DOHH2 (cell line): Measurements from ENCODE around the gene PCCA.

Experiments used
- H3F3A ChIP-seq: fragments of 200-600 bp; sonication (generic), shearing (Covaris generic); 2 replicates; pipeline ENCODE4 v1.6.0; 2016; ENCODE audit warnings: antibody characterized with exemption, mild to moderate bottlenecking; ENCODE audit not compliant: control insufficient read depth, insufficient read depth
- H3K27ac ChIP-seq: fragments of 200-600 bp; sonication (generic); 2 replicates; pipeline ENCODE4 v1.5.1; 2014; ENCODE audit warnings: low read depth, mild to moderate bottlenecking, low read length, moderate library complexity
- H3K27me3 ChIP-seq: fragments of 200-600 bp; sonication (generic); 2 replicates; pipeline ENCODE4 v1.6.1; 2014; ENCODE audit warnings: mild to moderate bottlenecking, low read length, mixed read lengths; ENCODE audit not compliant: control insufficient read depth
- H3K36me3 ChIP-seq: fragments of 200-600 bp; sonication (generic); 2 replicates; pipeline ENCODE4 v1.6.1; 2014; ENCODE audit warnings: mild to moderate bottlenecking, low read length, moderate library complexity, mixed read lengths; ENCODE audit not compliant: control insufficient read depth
- H3K4me1 ChIP-seq: fragments of 200-600 bp; sonication (generic); 2 replicates; pipeline ENCODE4 v1.6.1; 2014; ENCODE audit warnings: mild to moderate bottlenecking, low read length, mixed read lengths; ENCODE audit not compliant: control insufficient read depth
- H3K4me2 ChIP-seq: fragments of 200-600 bp; sonication (generic); 2 replicates; pipeline ENCODE4 v1.6.0; 2014; ENCODE audit warnings: mild to moderate bottlenecking, low read length, moderate library complexity
- H3K4me3 ChIP-seq: fragments of 200-600 bp; sonication (generic); 2 replicates; pipeline ENCODE4 v1.5.1; 2014; ENCODE audit warnings: mild to moderate bottlenecking, low read length, mixed read lengths
- H3K79me2 ChIP-seq: fragments of 200-600 bp; sonication (generic); 2 replicates; pipeline ENCODE4 v1.6.1; 2014; ENCODE audit warnings: mild to moderate bottlenecking, low read length, mixed read lengths; ENCODE audit not compliant: control insufficient read depth
- H3K9me2 ChIP-seq: fragments of 200-600 bp; sonication (generic); replicated peaks from 2 replicates; pipeline ENCODE4 v1.6.1; 2014; ENCODE audit warnings: mild to moderate bottlenecking, low read length, mixed read lengths; ENCODE audit not compliant: control insufficient read depth
- H3K9me3 ChIP-seq: fragments of 200-600 bp; sonication (generic); 2 replicates; pipeline ENCODE4 v1.6.1; 2014; ENCODE audit warnings: antibody characterized with exemption, low read length, mixed read lengths; ENCODE audit not compliant: control insufficient read depth, insufficient read depth
- H4K20me1 ChIP-seq: fragments of 200-600 bp; sonication (generic); 2 replicates; pipeline ENCODE4 v1.6.0; 2014; ENCODE audit warnings: low read depth, mild to moderate bottlenecking, antibody characterized with exemption, low read length, moderate library complexity; ENCODE audit not compliant: control insufficient read depth, insufficient read depth
- EZH2phosphoT487 ChIP-seq: fragments of 200-600 bp; sonication (generic); IDR thresholded peaks from 2 replicates; pipeline ENCODE4 v1.6.1; 2017; ENCODE audit warnings: borderline replicate concordance, mild to moderate bottlenecking, antibody characterized with exemption, low read length, moderate library complexity, mixed read lengths
- TF ChIP-seq, protein P1 (sequence below): fragments of 200-600 bp; sonication (generic); IDR thresholded peaks from one replicate; pipeline ENCODE4 v1.5.1; 2014; ENCODE audit warnings: antibody characterized with exemption, mild to moderate bottlenecking, low read depth, low read length; ENCODE audit not compliant: poor library complexity, severe bottlenecking

Gene PCCA

GRCh38 chr13:100536643-100537180 lies 447.8 kb downstream of the PCCA start:
- TF ChIP-seq EZH2phosphoT487: no peak
- TF ChIP-seq, protein P1, sequence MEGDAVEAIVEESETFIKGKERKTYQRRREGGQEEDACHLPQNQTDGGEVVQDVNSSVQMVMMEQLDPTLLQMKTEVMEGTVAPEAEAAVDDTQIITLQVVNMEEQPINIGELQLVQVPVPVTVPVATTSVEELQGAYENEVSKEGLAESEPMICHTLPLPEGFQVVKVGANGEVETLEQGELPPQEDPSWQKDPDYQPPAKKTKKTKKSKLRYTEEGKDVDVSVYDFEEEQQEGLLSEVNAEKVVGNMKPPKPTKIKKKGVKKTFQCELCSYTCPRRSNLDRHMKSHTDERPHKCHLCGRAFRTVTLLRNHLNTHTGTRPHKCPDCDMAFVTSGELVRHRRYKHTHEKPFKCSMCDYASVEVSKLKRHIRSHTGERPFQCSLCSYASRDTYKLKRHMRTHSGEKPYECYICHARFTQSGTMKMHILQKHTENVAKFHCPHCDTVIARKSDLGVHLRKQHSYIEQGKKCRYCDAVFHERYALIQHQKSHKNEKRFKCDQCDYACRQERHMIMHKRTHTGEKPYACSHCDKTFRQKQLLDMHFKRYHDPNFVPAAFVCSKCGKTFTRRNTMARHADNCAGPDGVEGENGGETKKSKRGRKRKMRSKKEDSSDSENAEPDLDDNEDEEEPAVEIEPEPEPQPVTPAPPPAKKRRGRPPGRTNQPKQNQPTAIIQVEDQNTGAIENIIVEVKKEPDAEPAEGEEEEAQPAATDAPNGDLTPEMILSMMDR: no peak
- Histone ChIP-seq H3K27me3 (no peaks in the 10 kb centered on the region), H4K20me1 (no peaks in the 10 kb centered on the region), H3K36me3 (no peaks in the 10 kb centered on the region), H3K4me1 (no peaks in the 10 kb centered on the region), H3K4me3 (no peak overlapping the region), H3K9me3 (no peaks in the 10 kb centered on the region), H3K9me2 (no peaks in the 10 kb centered on the region), H3F3A (no peaks in the 10 kb centered on the region), H3K79me2 (no peaks in the 10 kb centered on the region), H3K27ac (no peak overlapping the region), H3K4me2 (no peak overlapping the region)

DNA sequence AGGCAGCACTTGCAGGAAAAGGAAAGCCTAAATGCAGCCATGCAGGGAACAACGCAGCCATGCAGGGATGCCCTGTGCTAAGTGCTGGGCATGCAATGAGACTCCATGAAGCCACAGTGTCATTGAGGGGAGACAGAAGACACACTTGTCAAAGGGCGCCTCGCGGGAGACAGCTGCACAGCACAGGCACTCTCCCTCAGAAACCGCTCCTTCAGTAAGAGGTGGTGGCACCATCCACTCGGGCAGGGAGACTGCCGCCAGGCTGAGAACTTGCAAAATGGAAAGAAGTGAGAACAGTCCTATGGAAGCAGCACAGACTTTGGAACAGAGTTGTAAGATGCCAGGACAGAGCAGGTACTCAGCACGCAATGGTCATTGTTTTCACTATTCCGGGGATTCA lies 448.6 kb downstream of the PCCA start:
- Histone ChIP-seq H4K20me1 (no peaks in the 10 kb centered on the region), H3K79me2 (no peaks in the 10 kb centered on the region), H3K27ac (no peak overlapping the region), H3K36me3 (no peaks in the 10 kb centered on the region), H3K4me1 (peaks cover 2% of the 10 kb centered on the region), H3K9me3 (no peaks in the 10 kb centered on the region), H3K27me3 (no peaks in the 10 kb centered on the region), H3F3A (no peaks in the 10 kb centered on the region), H3K4me3 (no peak overlapping the region), H3K9me2 (no peaks in the 10 kb centered on the region), H3K4me2 (no peak overlapping the region)
- TF ChIP-seq EZH2phosphoT487: no peak
- TF ChIP-seq, protein P1: no peak

DNA sequence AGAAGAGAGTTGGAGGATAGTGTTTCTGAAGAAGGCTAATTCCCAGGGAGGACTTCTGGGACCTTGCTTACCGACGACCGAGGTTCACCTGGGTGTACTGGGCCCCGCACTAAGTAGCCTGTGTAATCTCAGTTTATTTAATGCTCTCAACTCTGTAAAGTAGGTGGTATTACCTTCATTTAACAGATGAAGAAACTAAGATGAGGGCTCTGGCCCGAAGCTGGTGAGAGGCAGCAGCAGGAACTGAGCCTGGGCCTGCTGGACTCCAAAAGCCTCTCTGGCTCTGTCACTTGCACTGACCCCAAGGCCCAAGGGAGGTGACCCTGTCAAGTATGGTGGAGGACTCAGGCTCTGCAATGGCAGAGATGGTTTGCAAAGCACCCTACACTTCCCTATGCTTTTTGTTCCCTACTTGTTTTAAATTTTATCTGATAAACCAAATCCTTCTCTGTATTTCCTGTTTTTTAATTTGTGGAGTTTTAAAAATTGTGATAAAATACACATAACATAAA lies 449.1 kb downstream of the PCCA start:
- Histone ChIP-seq H3K4me3 (no peak overlapping the region), H3K9me3 (no peaks in the 10 kb centered on the region), H3K9me2 (no peaks in the 10 kb centered on the region), H3K27me3 (no peaks in the 10 kb centered on the region), H3K27ac (no peak overlapping the region), H3K4me2 (no peak overlapping the region), H4K20me1 (no peaks in the 10 kb centered on the region), H3F3A (no peaks in the 10 kb centered on the region), H3K36me3 (no peaks in the 10 kb centered on the region), H3K79me2 (no peaks in the 10 kb centered on the region), H3K4me1 (peaks cover 6% of the 10 kb centered on the region)
- TF ChIP-seq EZH2phosphoT487: no peak
- TF ChIP-seq, protein P1: no peak
